Measurements from ENCODE around the gene CFL2.

DNA sequence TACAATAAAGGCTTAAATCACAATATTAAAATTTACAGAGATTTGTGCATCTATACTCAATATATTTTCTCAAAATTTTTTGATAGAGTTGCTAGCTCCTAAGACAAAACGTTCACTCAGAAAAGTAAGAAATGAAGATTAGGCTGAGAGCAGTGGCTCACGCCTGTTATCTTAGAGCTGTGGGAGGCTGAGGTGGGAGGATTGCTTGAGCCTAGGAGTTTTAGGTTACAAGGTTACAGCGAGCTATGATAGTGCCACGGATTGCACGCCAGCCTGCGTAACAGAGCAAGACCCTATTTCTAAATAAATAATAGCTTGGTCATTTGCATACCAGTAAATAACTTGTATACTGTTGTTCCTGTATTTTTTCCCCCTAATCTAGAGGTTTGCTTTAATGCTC, 35.0 kb upstream of the CFL2 start:
- no peak for TF ChIP-seq MYC (IDR thresholded peaks at IDR 0.05; ENCODE audit: low read depth, low read length)
- TF ChIP-seq, protein P1, sequence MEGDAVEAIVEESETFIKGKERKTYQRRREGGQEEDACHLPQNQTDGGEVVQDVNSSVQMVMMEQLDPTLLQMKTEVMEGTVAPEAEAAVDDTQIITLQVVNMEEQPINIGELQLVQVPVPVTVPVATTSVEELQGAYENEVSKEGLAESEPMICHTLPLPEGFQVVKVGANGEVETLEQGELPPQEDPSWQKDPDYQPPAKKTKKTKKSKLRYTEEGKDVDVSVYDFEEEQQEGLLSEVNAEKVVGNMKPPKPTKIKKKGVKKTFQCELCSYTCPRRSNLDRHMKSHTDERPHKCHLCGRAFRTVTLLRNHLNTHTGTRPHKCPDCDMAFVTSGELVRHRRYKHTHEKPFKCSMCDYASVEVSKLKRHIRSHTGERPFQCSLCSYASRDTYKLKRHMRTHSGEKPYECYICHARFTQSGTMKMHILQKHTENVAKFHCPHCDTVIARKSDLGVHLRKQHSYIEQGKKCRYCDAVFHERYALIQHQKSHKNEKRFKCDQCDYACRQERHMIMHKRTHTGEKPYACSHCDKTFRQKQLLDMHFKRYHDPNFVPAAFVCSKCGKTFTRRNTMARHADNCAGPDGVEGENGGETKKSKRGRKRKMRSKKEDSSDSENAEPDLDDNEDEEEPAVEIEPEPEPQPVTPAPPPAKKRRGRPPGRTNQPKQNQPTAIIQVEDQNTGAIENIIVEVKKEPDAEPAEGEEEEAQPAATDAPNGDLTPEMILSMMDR (IDR thresholded peaks at IDR 0.05; ENCODE audit: low read depth, low read length) = no peak
- no peak for TF ChIP-seq POLR2A (IDR thresholded peaks at IDR 0.05; ENCODE audit: extremely low read depth, insufficient read length)
